HG03521 (cell line): Measurements from ENCODE around the gene CTR9.
"Not testable (repeated sequence)": the region's sequence is repeated elsewhere in the genome, so short reads cannot be mapped to it uniquely, and the experiment has no call there.

ENCODE experiments used
- ATAC-seq: cut with Tn5 transposase; IDR thresholded peaks from one replicate; pipeline ENCODE4 v1.9.1; 2021; ENCODE audit warnings: mild to moderate bottlenecking, moderate library complexity; ENCODE audit not compliant: unreplicated experiment

The CTR9 gene

DNA sequence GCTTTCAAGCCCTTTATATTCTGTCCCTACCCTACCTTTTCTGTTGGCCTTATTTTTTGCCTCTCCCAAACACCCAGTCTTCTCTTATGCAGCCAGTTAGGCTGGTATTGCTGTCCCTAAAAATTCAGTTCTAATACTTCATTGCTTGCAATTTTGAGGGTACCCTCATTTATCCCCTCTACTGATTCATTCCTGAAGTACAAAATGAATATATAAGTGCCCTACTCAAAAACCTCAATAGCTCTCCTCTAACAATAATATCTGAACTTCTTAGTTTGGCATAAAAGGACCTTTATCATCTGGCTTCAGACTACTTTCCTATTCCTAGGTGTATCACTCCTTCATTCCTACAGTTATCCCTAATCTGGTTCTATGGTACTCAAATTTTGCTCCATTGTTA, 62.9 kb downstream of the CTR9 start:
- ATAC-seq: no peak

GRCh38 chr11:10818594-10818993, 67.5 kb downstream of the CTR9 start:
- ATAC-seq: no peak

GRCh38 chr11:10822491-10822890, 71.4 kb downstream of the CTR9 start:
- not testable (repeated sequence) for ATAC-seq

DNA sequence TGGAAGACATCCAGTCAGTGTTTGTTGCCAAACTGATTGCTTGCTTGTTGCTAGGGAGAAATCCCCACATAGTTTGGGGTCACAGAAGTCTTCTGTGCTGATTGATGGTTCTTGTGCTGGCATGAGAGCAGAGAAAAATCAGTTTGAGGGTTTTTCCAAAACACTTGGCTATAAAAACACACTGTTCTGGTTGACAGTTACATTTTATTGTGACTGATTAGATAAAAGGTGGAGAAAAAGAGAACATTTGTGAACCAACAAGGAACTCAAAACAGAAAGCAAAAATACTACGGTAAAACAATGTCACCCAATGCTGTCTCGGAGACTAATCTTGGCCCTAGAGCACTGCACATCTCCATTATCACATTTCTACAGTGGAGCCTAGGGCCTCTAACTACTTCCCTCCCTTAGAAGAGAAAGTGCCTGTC, 72.1 kb downstream of the CTR9 start:
- no peak for ATAC-seq

- peak; percentile 67 for ATAC-seq
Measured at GRCh38 chr11:10824888-10825287, 73.8 kb downstream of the CTR9 start.

GRCh38 chr11:10828402-10828801, 77.4 kb downstream of the CTR9 start:
- ATAC-seq: no peak

- ATAC-seq: no peak
Measured at GRCh38 chr11:10829139-10829538, 78.1 kb downstream of the CTR9 start.
